ENCODE results near the gene SYT12. TPM values are rescaled to one million over a fixed set of nuclear protein-coding genes. Genes with fewer than 3 reads are reported as not detected.

Gene SYT12
- total and polyA plus RNA-seq, 9 of the 15 experiments (the other 6 are each of a cell fraction or from before 2014, with no cell fraction given) = 0.03 to 0.11 (median 0.03) TPM; not detected in 4

GRCh38 chr11:67006029-67006884 lies 16.7 kb upstream of the SYT12 start (continued):
- TF ChIP-seq ZNF277 (CRISPR knock-in tag; IDR thresholded peaks at IDR 0.05; ENCODE audit: borderline replicate concordance) (no peak), ZFX (CRISPR knock-in tag; IDR thresholded peaks at IDR 0.05) (no peak), ZBTB2 (IDR thresholded peaks at IDR 0.05) (no peak), MGA (IDR thresholded peaks at IDR 0.05) (peak; percentile 32; the same call in 1 of the 2 replicates), RNF2 (IDR thresholded peaks at IDR 0.05) (no peak), CHD4 (IDR thresholded peaks at IDR 0.05; ENCODE audit: insufficient read depth, insufficient replicate concordance, low read depth, low read length, poor library complexity, severe bottlenecking) (no peak), GABPA (tag; conservative IDR thresholded peaks at IDR 0.05; ENCODE audit: low read depth) (no peak), NR4A1 (CRISPR knock-in tag; IDR thresholded peaks at IDR 0.05) (no peak), NR4A1 (tag; IDR thresholded peaks at IDR 0.05) (0 out of 2 replicates have a peak, but pooled peaks have one; percentile 41), POU5F1 (IDR thresholded peaks at IDR 0.05; ENCODE audit: borderline replicate concordance, low read depth, low read length, partially characterized antibody) (no peak)

Data from K562 (cell line).